Upper lobe of right lung (tissue), 1 donor: ENCODE measurements around the gene ZIC2. TPM values are rescaled to one million over a fixed set of nuclear protein-coding genes. Genes with fewer than 3 reads are reported as not detected.

ENCODE experiments used
- ATAC-seq: fragments of 200-7000 bp; cut with Tn5 transposase; one replicate; pipeline ENCODE4 v1.9.1; 2020; ENCODE audit warnings: mild to moderate bottlenecking, moderate library complexity
- DNase-seq: peaks from one replicate; pipeline ENCODE4 v3.0.0-alpha.2; 2020
- H3K27ac ChIP-seq: fragments of 200-600 bp; one replicate; pipeline ENCODE4 v1.8.0; 2022
- H3K27me3 ChIP-seq: fragments of 200-600 bp; one replicate; pipeline ENCODE4 v1.8.0; 2022; ENCODE audit warnings: mild to moderate bottlenecking
- H3K36me3 ChIP-seq: fragments of 200-600 bp; one replicate; pipeline ENCODE4 v1.8.0; 2022
- H3K4me1 ChIP-seq: fragments of 200-600 bp; one replicate; pipeline ENCODE4 v1.8.0; 2022
- H3K4me3 ChIP-seq: fragments of 200-600 bp; one replicate; pipeline ENCODE4 v1.8.0; 2022; ENCODE audit warnings: mild to moderate bottlenecking
- H3K9me3 ChIP-seq: fragments of 200-600 bp; one replicate; pipeline ENCODE4 v1.8.0; 2022
- intact Hi-C: fragments of 100-400 bp; cut with DNase I; formaldehyde crosslinking; loops from one replicate; pipeline ENCODE4 v1.11.0; 2022
- total RNA-seq: library from RNA; stranded (reverse); fragmentation: NEBNext Ultra II Directional; extraction: Animal tissue kit (Norgen Biotek cat#: 25700); gene quantifications from one replicate; pipeline ENCODE4 v1.2.1, GENCODE V29; 2021
- TF ChIP-seq, protein P1 (sequence below): fragments of 200-600 bp; IDR thresholded peaks from one replicate; pipeline ENCODE4 v1.8.0; 2022; ENCODE audit warnings: antibody characterized with exemption
- donor health status: DM: no; HTN: yes; CAD: no; lungs with severe emphysema.

Gene ZIC2
- total RNA-seq, 1 donor from 2014 or later: not detected

- no peaks in the 10 kb centered on the region for H3K4me1 ChIP-seq
- H3K4me3 ChIP-seq: no peak overlapping the region
- intact Hi-C loops: no loop called here
- no peak for DNase-seq
- TF ChIP-seq, protein P1, sequence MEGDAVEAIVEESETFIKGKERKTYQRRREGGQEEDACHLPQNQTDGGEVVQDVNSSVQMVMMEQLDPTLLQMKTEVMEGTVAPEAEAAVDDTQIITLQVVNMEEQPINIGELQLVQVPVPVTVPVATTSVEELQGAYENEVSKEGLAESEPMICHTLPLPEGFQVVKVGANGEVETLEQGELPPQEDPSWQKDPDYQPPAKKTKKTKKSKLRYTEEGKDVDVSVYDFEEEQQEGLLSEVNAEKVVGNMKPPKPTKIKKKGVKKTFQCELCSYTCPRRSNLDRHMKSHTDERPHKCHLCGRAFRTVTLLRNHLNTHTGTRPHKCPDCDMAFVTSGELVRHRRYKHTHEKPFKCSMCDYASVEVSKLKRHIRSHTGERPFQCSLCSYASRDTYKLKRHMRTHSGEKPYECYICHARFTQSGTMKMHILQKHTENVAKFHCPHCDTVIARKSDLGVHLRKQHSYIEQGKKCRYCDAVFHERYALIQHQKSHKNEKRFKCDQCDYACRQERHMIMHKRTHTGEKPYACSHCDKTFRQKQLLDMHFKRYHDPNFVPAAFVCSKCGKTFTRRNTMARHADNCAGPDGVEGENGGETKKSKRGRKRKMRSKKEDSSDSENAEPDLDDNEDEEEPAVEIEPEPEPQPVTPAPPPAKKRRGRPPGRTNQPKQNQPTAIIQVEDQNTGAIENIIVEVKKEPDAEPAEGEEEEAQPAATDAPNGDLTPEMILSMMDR: no peak
- no peak for ATAC-seq
- H3K36me3 ChIP-seq: no peaks in the 10 kb centered on the region
- no peaks in the 10 kb centered on the region for H3K9me3 ChIP-seq
- peaks cover 99% of the 10 kb centered on the region for H3K27me3 ChIP-seq
- H3K27ac ChIP-seq: no peak overlapping the region
These were observed 14.2 kb downstream of the ZIC2 start for GRCh38 chr13:99995589-99996380.

DNA sequence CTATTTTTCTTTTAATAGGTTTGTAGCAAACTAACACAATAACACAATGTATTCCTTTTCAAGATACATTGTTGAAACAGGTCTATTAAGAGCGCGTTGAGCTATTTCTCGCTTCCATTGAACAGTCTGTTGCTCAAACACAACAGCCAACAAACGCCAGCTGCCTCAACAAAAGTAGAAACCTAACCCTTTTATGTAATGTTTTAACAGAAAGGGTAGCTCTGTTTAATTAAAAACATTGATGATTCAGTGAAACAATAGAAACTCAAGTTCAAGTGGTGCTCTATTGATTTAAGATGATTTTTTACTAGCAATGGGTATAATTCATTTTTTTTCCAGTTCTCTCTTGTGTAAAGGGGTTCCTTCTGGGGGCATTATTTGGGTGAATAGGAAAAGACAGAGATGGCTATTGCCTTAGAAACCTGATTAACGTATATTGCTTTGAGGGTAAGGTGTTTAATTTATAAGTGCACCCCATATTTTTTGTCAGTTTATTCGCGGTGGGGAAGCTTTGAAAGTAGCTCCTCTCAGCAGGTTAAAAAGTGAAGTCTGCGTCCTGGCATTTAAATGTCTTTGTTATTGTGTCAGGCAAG, 14.9 kb downstream of the ZIC2 start:
- Histone ChIP-seq H3K4me1 (no peaks in the 10 kb centered on the region), H3K36me3 (no peaks in the 10 kb centered on the region), H3K27me3 (peaks cover 95% of the 10 kb centered on the region), H3K27ac (no peak overlapping the region), H3K9me3 (no peaks in the 10 kb centered on the region), H3K4me3 (no peak overlapping the region)
- TF ChIP-seq, protein P1: no peak
- intact Hi-C loops: no loop called here
- ATAC-seq (no peak), DNase-seq (no peak)

GRCh38 chr13:99997702-99998214, 16.2 kb downstream of the ZIC2 start:
- H3K36me3 ChIP-seq: no peaks in the 10 kb centered on the region
- ATAC-seq (peak; percentile 41), DNase-seq (no peak)
- intact Hi-C loops: no loop called here
- peaks cover 95% of the 10 kb centered on the region for H3K27me3 ChIP-seq
- H3K27ac ChIP-seq: no peak overlapping the region
- H3K4me1 ChIP-seq: no peaks in the 10 kb centered on the region
- H3K9me3 ChIP-seq: no peaks in the 10 kb centered on the region
- H3K4me3 ChIP-seq: no peak overlapping the region
- TF ChIP-seq, protein P1: no peak

DNA sequence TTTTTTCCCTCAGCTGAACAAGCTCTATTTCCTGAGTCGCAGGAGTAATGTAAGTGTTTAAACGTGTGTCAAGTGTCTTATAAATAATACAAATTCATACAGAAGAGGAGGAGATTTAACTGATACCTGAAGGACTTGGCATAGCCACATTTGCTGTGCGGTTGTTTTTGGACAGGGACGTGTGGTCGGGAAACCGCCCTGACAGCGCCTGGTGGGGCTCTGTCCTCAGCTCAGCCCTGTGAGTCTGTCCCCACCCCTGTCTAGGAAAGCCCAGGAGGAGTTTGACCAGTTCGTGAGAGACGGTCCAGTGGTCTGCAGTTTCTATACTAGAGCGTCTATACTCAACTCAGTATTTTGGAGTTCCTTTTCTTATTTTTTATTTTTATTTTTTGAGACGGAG, 16.7 kb downstream of the ZIC2 start:
- TF ChIP-seq, protein P1: no peak
- Histone ChIP-seq H3K4me3 (no peak overlapping the region), H3K9me3 (no peaks in the 10 kb centered on the region), H3K27me3 (peaks cover 95% of the 10 kb centered on the region), H3K4me1 (no peaks in the 10 kb centered on the region), H3K36me3 (no peaks in the 10 kb centered on the region), H3K27ac (no peak overlapping the region)
- ATAC-seq (no peak), DNase-seq (no peak)
- intact Hi-C loops: no loop called here

- no peaks in the 10 kb centered on the region for H3K9me3 ChIP-seq
- H3K4me3 ChIP-seq: no peak overlapping the region
- TF ChIP-seq, protein P1: no peak
- no peak overlapping the region for H3K27ac ChIP-seq
- no peaks in the 10 kb centered on the region for H3K36me3 ChIP-seq
- ATAC-seq (no peak), DNase-seq (no peak)
- intact Hi-C loops: no loop called here
- H3K4me1 ChIP-seq: no peaks in the 10 kb centered on the region
- peaks cover 7% of the 10 kb centered on the region for H3K27me3 ChIP-seq
These were observed 33.0 kb downstream of the ZIC2 start for GRCh38 chr13:100014621-100015020.
